HCT116 (cell line): ENCODE results near the gene MCC. TPM values are rescaled to one million over a fixed set of nuclear protein-coding genes. Genes with fewer than 3 reads are reported as not detected.

Experiments
- ATAC-seq: fragments of 200-7000 bp; cut with Tn5 transposase; 2 replicates; pipeline ENCODE4 v1.9.1; 2020; ENCODE audit warnings: mild to moderate bottlenecking, moderate library complexity
- BruUV-seq: library from RNA; stranded (reverse); fragments of 400-500 nt; replicated peaks from 2 replicates; lab custom pipeline; 2021; lab: Mats Ljungman, UMichigan
- CTCF ChIA-PET: fragments of 300-600 bp; sonication (Branson Sonifier 250); formaldehyde crosslinking; loops from one replicate; lab custom pipeline; 2021; ENCODE audit warnings: antibody characterized with exemption; lab: Charles Lee
- POLR2A ChIA-PET: fragments of 300-600, 350-600 bp; sonication (Branson Sonifier 250); formaldehyde crosslinking; loops from one replicate; lab custom pipeline; 2021; ENCODE audit warnings: antibody characterized with exemption; lab: Charles Lee
- RAD21 ChIA-PET, 2 experiments: fragments of 300-600 bp; sonication (Branson Sonifier 250); formaldehyde crosslinking; loops; one replicate each; lab custom pipeline; 2023; ENCODE audit warnings: low total read pairs in 2 of 2; ENCODE audit not compliant: uncharacterized antibody in 2 of 2, unreplicated experiment in 2 of 2, low non-redundant PET in 1 of 2; lab: Charles Lee
- DNase-seq: peaks from one replicate; pipeline ENCODE4 v3.0.0-alpha.2; 2010; ENCODE audit warnings: low read depth, low spot score
- H2AFZ ChIP-seq: fragments of 200-600 bp; shearing (Covaris generic), sonication (generic); 2 replicates; pipeline ENCODE4 v1.6.1; 2017; ENCODE audit warnings: low read depth, mixed run types, mixed read lengths, antibody characterized with exemption, low read length; ENCODE audit not compliant: poor library complexity, severe bottlenecking
- H3K27ac ChIP-seq: 2 replicates; pipeline ENCODE4 v1.5.1; 2012; ENCODE audit warnings: low read depth, low read length
- H3K27me3 ChIP-seq: fragments of 200-600 bp; sonication (generic); 2 replicates; pipeline ENCODE4 v1.6.1; 2016; ENCODE audit warnings: mixed run types, low read length, mixed read lengths; ENCODE audit not compliant: insufficient read depth
- H3K36me3 ChIP-seq, 2 experiments: fragments of 200-500 bp in 1 of 2; fragments of 200-600 bp in 1 of 2; sonication (Bioruptor generic) in 1 of 2; sonication (generic) in 1 of 2; 2 replicates each; pipeline versions ENCODE4 v1.5.1 to v1.6.1; 2014 to 2016; ENCODE audit warnings: low read length in 2 of 2, inconsistent platforms in 1 of 2, mixed read lengths in 1 of 2, mixed run types in 1 of 2; ENCODE audit not compliant: insufficient read depth in 2 of 2, control insufficient read depth in 1 of 2
- H3K4me1 ChIP-seq, 2 experiments: fragments of 200-600 bp in 1 of 2; sonication (generic) in 1 of 2; 2 replicates each; pipeline versions ENCODE4 v1.5.1 to v1.6.1; 2012 to 2017; ENCODE audit warnings: low read length in 2 of 2, inconsistent platforms in 1 of 2, mild to moderate bottlenecking in 1 of 2, mixed read lengths in 1 of 2, mixed run types in 1 of 2, moderate library complexity in 1 of 2; ENCODE audit not compliant: insufficient read depth in 2 of 2, control insufficient read depth in 1 of 2
- H3K4me2 ChIP-seq: fragments of 200-600 bp; sonication (generic); 2 replicates; pipeline ENCODE4 v1.6.1; 2017; ENCODE audit warnings: mixed run types, low read length, mixed read lengths
- H3K4me3 ChIP-seq, 2 experiments: fragments of 200-600 bp in 1 of 2; sonication (generic) in 1 of 2; replicated peaks in 1 of 2; 2 replicates each; pipeline ENCODE4 v1.5.1; 2011 to 2016; ENCODE audit warnings: low read length in 2 of 2, control low read depth in 1 of 2, low read depth in 1 of 2, mild to moderate bottlenecking in 1 of 2, mixed read lengths in 1 of 2, mixed run types in 1 of 2
- H3K79me2 ChIP-seq: fragments of 200-600 bp; sonication (generic); 2 replicates; pipeline ENCODE4 v1.6.1; 2017; ENCODE audit warnings: mild to moderate bottlenecking, mixed run types, low read length, moderate library complexity, mixed read lengths; ENCODE audit not compliant: insufficient read depth
- H3K9ac ChIP-seq: fragments of 200-600 bp; sonication (generic); 2 replicates; pipeline ENCODE4 v1.6.1; 2016; ENCODE audit warnings: low read length, mixed read lengths
- H3K9me2 ChIP-seq: fragments of 200-600 bp; sonication (generic), shearing (Covaris generic); 2 replicates; pipeline ENCODE4 v1.6.1; 2017; ENCODE audit warnings: mixed run types, mild to moderate bottlenecking, moderate library complexity; ENCODE audit not compliant: insufficient read depth
- H3K9me3 ChIP-seq, 2 experiments: fragments of 200-500 bp in 1 of 2; fragments of 200-600 bp in 1 of 2; sonication (Bioruptor generic) in 1 of 2; sonication (generic) in 1 of 2; 2 replicates each; pipeline ENCODE4 v1.6.1; 2014 to 2017; ENCODE audit warnings: low read length in 2 of 2, mixed read lengths in 2 of 2, inconsistent platforms in 1 of 2, low read depth in 1 of 2, mild to moderate bottlenecking in 1 of 2, mixed run types in 1 of 2, moderate library complexity in 1 of 2; ENCODE audit not compliant: control insufficient read depth in 1 of 2, insufficient read depth in 1 of 2
- H4K20me1 ChIP-seq: fragments of 200-600 bp; sonication (generic), shearing (Covaris generic); 2 replicates; pipeline ENCODE4 v1.6.1; 2017; ENCODE audit warnings: mixed run types, mild to moderate bottlenecking, moderate library complexity; ENCODE audit not compliant: insufficient read depth
- ATF3 ChIP-seq: IDR thresholded peaks from 2 replicates; pipeline ENCODE4 v1.6.1; 2012
- CBX3 ChIP-seq: IDR thresholded peaks from 2 replicates; pipeline ENCODE4 v1.6.1; 2012; ENCODE audit warnings: low read depth
- CEBPB ChIP-seq: IDR thresholded peaks from 2 replicates; pipeline ENCODE4 v1.6.1; 2012; ENCODE audit warnings: low read depth
- EGR1 ChIP-seq: IDR thresholded peaks from 2 replicates; pipeline ENCODE4 v1.6.1; 2012; ENCODE audit warnings: low read depth
- ELF1 ChIP-seq: IDR thresholded peaks from 2 replicates; pipeline ENCODE4 v1.6.1; 2012; ENCODE audit warnings: low read depth, borderline replicate concordance
- EZH2 ChIP-seq: fragments of 200-600 bp; sonication (generic); IDR thresholded peaks from 2 replicates; pipeline ENCODE4 v1.6.1; 2017; ENCODE audit warnings: antibody characterized with exemption, mixed run types
- FOSL1 ChIP-seq: IDR thresholded peaks from 2 replicates; pipeline ENCODE4 v1.6.1; 2012; ENCODE audit warnings: low read depth
- JUND ChIP-seq: IDR thresholded peaks from 2 replicates; pipeline ENCODE4 v1.6.1; 2012
- POLR2AphosphoS5 ChIP-seq: IDR thresholded peaks from 2 replicates; pipeline ENCODE4 v1.6.1; 2011; ENCODE audit warnings: mild to moderate bottlenecking, low read depth, low read length, moderate library complexity
- RAD21 ChIP-seq: IDR thresholded peaks from 2 replicates; pipeline ENCODE4 v1.6.1; 2012; ENCODE audit warnings: low read depth, mild to moderate bottlenecking
- REST ChIP-seq: IDR thresholded peaks from 2 replicates; pipeline ENCODE4 v1.6.1; 2012; ENCODE audit warnings: low read depth
- SIN3A ChIP-seq: IDR thresholded peaks from 2 replicates; pipeline ENCODE4 v1.6.1; 2012; ENCODE audit warnings: low read depth
- SP1 ChIP-seq: IDR thresholded peaks from 2 replicates; pipeline ENCODE4 v1.6.1; 2012; ENCODE audit warnings: low read depth
- SRF ChIP-seq: IDR thresholded peaks from 2 replicates; pipeline ENCODE4 v1.6.1; 2012; ENCODE audit warnings: low read depth
- ZBTB33 ChIP-seq: IDR thresholded peaks from 2 replicates; pipeline ENCODE4 v1.6.1; 2011; ENCODE audit warnings: mild to moderate bottlenecking, low read length, moderate library complexity; ENCODE audit not compliant: insufficient replicate concordance; ENCODE audit errors: extremely low read depth
- ZFX ChIP-seq: fragments of 450-650 bp; IDR thresholded peaks from 2 replicates; pipeline ENCODE4 v1.6.1; 2017
- ZNF274 ChIP-seq: fragments of 200-500 bp; sonication (Bioruptor generic); IDR thresholded peaks from 2 replicates; pipeline ENCODE4 v1.6.1; 2014; ENCODE audit warnings: mild to moderate bottlenecking, low read depth, low read length, inconsistent platforms
- intact Hi-C: fragments of 100-400 bp; cut with micrococcal nuclease; formaldehyde crosslinking; loops from 2 replicates; pipeline ENCODE4 v1.10.0; 2022
- total RNA-seq: library from RNA; stranded (reverse); gene quantifications from one replicate; pipeline ENCODE4 v1.2.1, GENCODE V29; 2021; ENCODE audit not compliant: unreplicated experiment
- TF ChIP-seq, protein P1 (sequence below): IDR thresholded peaks from 2 replicates; pipeline ENCODE4 v1.6.1; 2012

The MCC gene
- total RNA-seq, 1 experiment from 2014 or later = 20.1 TPM

DNA sequence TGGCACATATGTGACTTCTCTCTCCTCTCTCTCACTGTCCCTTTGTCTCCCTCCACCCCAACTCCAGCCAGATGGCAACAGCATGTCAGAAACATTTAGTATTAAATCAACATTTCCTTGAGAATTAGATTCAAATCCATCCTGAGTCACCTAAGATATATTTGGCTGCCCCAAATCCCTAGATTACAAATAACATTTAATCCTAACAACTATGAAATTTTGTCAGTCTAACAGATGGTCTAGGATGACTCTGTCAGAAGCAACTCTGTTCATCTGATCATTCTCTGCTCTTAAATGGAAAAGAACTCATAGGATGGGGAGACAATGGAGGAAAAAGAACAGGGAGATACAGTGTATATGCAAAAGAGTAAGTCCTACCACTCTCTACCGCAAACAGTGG is 254.6 kb downstream of the MCC start:
- no peak overlapping the region for H3K27ac ChIP-seq
- H3K4me2 ChIP-seq = no peak overlapping the region
- no peaks in the 10 kb centered on the region for H3K9me2 ChIP-seq
- DNase-seq (no peak), ATAC-seq (no peak)
- CTCF ChIA-PET = no interaction called here
- H3K36me3 ChIP-seq = no peaks in the 10 kb centered on the region
- no peaks in the 10 kb centered on the region for H3K9me3 ChIP-seq
- H2AFZ ChIP-seq = no peak overlapping the region
- TF ChIP-seq EZH2 (no peak), ZFX (no peak), JUND (no peak), CBX3 (no peak), SIN3A (no peak)
- intact Hi-C loops = no loop called here
- POLR2A ChIA-PET = no interaction called here
- no peak overlapping the region for H3K9ac ChIP-seq
- H3K79me2 ChIP-seq = no peaks in the 10 kb centered on the region
- no peaks in the 10 kb centered on the region for H3K27me3 ChIP-seq
- RAD21 ChIA-PET = no interaction called here
- H4K20me1 ChIP-seq = no peaks in the 10 kb centered on the region
- no peak overlapping the region for H3K4me3 ChIP-seq
- BruUV-seq = no TSS peak
- H3K4me1 ChIP-seq = peaks cover 35 to 63% of the 10 kb centered on the region in 2 experiments

DNA sequence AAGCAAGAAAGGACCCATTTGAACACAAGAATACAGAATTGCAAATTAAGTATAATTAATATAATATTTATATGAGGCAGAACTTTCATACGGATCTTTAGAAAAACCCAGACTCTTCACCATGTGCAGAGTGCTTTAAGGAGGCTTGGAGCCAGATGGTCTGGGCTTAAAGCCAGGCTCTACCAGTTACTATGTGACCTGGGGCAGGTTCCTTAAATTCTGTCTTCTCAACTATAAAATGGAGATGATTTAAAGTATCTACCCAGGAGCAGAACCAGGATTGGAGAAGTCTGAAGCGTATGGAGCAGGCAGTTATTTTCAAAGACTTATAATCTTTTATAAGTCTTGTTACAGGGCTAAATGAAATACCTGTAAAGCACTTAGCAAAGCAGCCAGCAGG is 255.6 kb downstream of the MCC start:
- POLR2A ChIA-PET = no interaction called here
- TF ChIP-seq ELF1 (no peak), POLR2AphosphoS5 (no peak), FOSL1 (no peak), SRF (no peak), ATF3 (no peak), JUND (no peak), SP1 (no peak), CEBPB (no peak), REST (no peak), ZBTB33 (no peak), EGR1 (no peak), CBX3 (no peak), RAD21 (no peak), ZFX (no peak), ZNF274 (no peak)
- TF ChIP-seq, protein P1, sequence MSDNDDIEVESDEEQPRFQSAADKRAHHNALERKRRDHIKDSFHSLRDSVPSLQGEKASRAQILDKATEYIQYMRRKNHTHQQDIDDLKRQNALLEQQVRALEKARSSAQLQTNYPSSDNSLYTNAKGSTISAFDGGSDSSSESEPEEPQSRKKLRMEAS = no peak

More for the DNA sequence above, 255.6 kb downstream of the MCC start:
- intact Hi-C loops = no loop called here
- Histone ChIP-seq H3K27me3 (no peaks in the 10 kb centered on the region), H3K79me2 (no peaks in the 10 kb centered on the region), H3K36me3 (no peaks in the 10 kb centered on the region), H2AFZ (no peak overlapping the region), H3K4me2 (peak overlapping the region; percentile 40), H3K9ac (no peak overlapping the region), H3K9me3 (no peaks in the 10 kb centered on the region), H3K27ac (no peak overlapping the region), H3K4me3 (no peak overlapping the region), H3K9me2 (no peaks in the 10 kb centered on the region), H4K20me1 (no peaks in the 10 kb centered on the region), H3K4me1 (peaks cover 35 to 63% of the 10 kb centered on the region in 2 experiments)
- BruUV-seq = no TSS peak
- ChIA-PET CTCF (no interaction called here), RAD21 (no interaction called here)
- ATAC-seq (no peak), DNase-seq (no peak)
